Muscle layer of colon (tissue), 2 donors: ENCODE data around the gene GNA12.

Experiments
- H3K27ac ChIP-seq: one replicate; pipeline ENCODE4 v1.7.0; 2013; ENCODE audit warnings: low read depth, mild to moderate bottlenecking, low read length, moderate library complexity
- H3K27me3 ChIP-seq, 2 donors: one replicate each; pipeline ENCODE4 v1.7.0; 2013; ENCODE audit warnings: low read length in 2 of 2, mild to moderate bottlenecking in 2 of 2; ENCODE audit not compliant: insufficient read depth in 2 of 2, control insufficient read depth in 1 of 2
- H3K36me3 ChIP-seq: one replicate; pipeline ENCODE4 v1.7.0; 2013; ENCODE audit warnings: mild to moderate bottlenecking, low read length; ENCODE audit not compliant: insufficient read depth
- H3K4me1 ChIP-seq: one replicate; pipeline ENCODE4 v1.7.0; 2013; ENCODE audit warnings: mild to moderate bottlenecking, low read length; ENCODE audit not compliant: insufficient read depth
- H3K4me3 ChIP-seq, 2 donors: one replicate each; pipeline ENCODE4 v1.7.0; 2013; ENCODE audit warnings: low read length in 2 of 2, low read depth in 1 of 2, mild to moderate bottlenecking in 1 of 2, moderate library complexity in 1 of 2
- H3K9ac ChIP-seq: one replicate; pipeline ENCODE4 v1.7.0; 2013; ENCODE audit warnings: low read length
- H3K9me3 ChIP-seq: one replicate; pipeline ENCODE4 v1.7.0; 2013; ENCODE audit warnings: mild to moderate bottlenecking, low read length
- donor health status: abdominal sarcoma.
- donor health status: Adenocarcinoma of cecum.

Gene GNA12

DNA sequence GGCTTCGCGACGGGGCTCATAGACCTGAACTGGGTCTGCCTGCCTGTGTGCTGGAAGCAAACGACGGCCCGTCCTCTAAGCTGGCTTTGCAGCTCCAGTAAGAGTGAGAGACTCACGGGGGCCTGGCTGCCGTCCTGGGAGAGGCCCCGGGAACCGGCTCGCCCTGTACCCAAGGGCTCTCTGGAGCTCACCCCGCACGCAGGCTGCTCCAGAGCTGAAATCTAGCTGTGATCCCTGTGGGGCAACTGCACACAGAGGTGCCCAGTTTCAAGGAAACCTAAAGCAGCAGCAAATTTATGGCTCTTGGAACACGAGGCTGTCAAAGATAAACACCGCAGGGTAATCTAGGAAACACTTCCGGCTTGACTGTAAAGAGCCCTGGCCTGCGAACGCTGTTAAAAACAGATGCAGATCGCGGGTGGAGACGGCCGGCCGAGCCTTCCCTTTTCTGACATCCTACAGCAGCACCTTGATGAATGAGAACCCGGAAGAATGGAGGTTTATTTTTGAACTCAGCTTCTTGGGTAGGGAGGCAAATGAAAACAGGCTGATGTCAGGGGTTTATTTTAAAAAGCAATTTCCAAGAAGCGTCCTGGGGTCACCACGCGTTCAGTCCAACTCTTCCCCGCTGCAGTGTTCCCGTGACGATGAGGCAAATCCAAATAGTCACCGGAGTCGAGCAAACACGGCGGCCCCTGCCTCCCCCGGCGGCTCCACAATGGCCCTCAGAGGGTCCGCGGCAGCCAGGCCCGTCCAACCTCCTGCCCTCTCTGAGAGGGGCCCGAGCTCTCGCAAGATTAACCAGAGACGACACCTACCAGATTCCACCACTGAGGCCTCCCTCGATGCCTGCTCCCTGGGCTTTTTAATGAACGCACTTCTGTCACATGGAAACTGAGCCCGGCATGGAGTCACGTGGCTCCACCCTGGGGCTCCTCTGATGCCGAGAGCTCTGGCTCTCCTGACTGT, 126.5 kb downstream of the GNA12 start:
- Histone ChIP-seq H3K4me3 (peak overlapping the region; percentile 17 to 29), H3K36me3 (peaks cover 3% of the 10 kb centered on the region), H3K27me3 (no peaks in the 10 kb centered on the region), H3K4me1 (peaks cover 22% of the 10 kb centered on the region), H3K9ac (no peak overlapping the region), H3K9me3 (no peaks in the 10 kb centered on the region), H3K27ac (peak overlapping the region; percentile 47)

DNA sequence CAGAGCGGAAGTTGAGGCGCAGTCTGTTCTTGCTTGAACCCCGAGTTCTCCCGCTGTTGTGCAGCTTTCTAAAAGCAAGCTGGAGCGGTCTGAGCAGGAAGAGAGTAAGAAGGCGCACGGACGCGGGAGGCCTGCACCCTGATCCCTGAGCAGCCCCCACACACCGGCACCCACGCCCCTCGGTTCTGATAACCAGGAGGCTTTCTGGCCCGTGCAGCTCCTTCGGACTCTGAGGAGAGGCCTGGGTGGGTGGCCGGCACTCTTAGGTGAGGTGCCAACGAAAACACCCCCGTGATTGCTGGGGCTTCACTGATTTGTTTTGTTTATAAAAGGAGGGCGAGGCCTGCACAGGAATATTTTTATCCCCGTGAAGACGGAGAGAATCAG, 127.2 kb downstream of the GNA12 start:
- H3K9ac ChIP-seq: no peak overlapping the region
- H3K4me3 ChIP-seq: peak overlapping the region; percentile 17 to 29
- H3K4me1 ChIP-seq: peaks cover 22% of the 10 kb centered on the region
- H3K27ac ChIP-seq: peak overlapping the region; percentile 47
- H3K9me3 ChIP-seq: no peaks in the 10 kb centered on the region
- no peaks in the 10 kb centered on the region for H3K27me3 ChIP-seq
- peaks cover 3% of the 10 kb centered on the region for H3K36me3 ChIP-seq

DNA sequence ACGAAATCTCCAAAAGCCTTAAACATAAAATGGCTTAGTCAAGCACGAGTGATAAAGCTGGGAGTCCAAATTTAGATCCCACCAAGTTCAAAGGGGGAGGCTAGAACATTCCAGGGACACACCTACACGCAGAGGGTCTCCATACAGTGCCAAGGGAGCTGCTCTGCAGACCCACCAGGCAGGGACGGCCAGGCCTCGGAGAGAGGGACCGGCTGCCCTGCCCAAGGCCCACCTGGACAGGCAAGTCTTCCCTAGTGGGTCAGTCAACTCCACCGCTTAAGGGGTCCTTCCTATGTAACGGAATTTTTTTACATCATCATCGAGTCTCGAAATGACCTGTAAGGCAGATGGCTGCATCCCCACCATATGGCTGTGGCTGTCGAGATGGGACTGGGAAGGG, 127.6 kb downstream of the GNA12 start:
- Histone ChIP-seq H3K4me1 (peaks cover 22% of the 10 kb centered on the region), H3K9ac (no peak overlapping the region), H3K27me3 (no peaks in the 10 kb centered on the region), H3K27ac (no peak overlapping the region), H3K36me3 (peaks cover 3% of the 10 kb centered on the region), H3K9me3 (no peaks in the 10 kb centered on the region), H3K4me3 (no peak overlapping the region)

DNA sequence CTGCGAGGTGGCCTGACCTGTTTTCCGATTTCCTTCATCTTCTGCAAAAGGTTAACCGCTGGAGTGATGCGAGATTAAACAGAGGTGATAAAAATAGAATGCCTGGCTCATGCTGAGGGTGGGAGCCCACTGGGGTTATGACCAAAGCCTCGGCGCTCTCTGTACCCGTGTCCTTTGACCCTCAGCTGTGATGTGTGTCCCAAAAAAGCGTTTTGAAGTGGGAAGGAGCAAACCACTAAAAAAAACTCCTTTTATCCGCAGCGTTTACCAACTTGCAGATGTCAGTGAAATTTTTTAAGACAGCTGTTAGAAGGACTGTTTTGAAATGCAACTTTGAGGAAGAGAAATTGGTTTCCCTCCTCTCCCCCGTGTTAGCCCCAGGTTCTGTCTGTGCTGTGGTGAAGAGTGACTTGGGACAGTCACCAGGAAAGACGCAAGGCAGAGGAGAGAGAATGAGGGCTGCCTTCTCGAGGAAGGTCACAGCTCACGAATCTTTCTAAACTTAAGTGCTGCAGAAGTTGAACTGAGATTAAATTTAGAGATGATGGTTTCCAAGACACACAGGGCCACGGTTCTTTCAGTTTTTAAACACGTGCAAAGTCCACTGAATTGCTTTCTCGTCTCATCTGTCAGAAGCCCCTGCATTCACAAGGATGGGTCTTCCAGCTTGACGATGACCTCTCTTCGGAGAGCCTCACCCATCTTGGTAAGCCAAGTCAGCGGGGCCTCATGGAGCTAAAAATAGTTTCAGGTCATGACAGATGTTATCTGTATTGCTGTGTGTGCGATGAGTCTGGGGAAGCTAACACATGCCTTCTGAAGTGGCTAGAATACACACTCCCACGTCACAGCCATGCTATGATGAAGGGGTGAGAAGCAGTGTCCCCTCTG, 128.5 kb downstream of the GNA12 start:
- Histone ChIP-seq H3K9ac (no peak overlapping the region), H3K36me3 (peaks cover 3% of the 10 kb centered on the region), H3K4me1 (peaks cover 22% of the 10 kb centered on the region), H3K4me3 (no peak overlapping the region), H3K9me3 (no peaks in the 10 kb centered on the region), H3K27me3 (no peaks in the 10 kb centered on the region), H3K27ac (no peak overlapping the region)

DNA sequence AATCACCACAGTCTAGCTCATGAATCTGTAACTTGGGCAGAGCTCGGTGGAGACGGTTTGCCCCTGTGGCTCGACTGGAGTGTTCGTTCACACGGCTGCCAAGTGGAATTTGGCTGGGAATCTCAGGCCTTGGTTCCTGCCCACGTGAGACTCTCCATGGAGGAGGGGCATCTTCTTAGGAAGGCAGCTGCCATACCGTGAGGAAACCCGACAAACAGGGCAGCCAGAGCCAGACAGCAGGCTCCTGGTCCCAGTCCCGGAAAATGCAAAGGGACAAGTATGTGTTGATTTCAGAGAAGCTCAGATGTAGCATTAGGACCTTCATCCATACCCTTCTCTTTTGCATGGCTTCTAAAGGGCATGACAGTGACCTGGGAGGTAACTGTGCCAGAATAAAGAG, 129.5 kb downstream of the GNA12 start:
- Histone ChIP-seq H3K27ac (no peak overlapping the region), H3K9ac (no peak overlapping the region), H3K9me3 (no peaks in the 10 kb centered on the region), H3K4me1 (peaks cover 24% of the 10 kb centered on the region), H3K36me3 (no peaks in the 10 kb centered on the region), H3K4me3 (no peak overlapping the region), H3K27me3 (no peaks in the 10 kb centered on the region)

DNA sequence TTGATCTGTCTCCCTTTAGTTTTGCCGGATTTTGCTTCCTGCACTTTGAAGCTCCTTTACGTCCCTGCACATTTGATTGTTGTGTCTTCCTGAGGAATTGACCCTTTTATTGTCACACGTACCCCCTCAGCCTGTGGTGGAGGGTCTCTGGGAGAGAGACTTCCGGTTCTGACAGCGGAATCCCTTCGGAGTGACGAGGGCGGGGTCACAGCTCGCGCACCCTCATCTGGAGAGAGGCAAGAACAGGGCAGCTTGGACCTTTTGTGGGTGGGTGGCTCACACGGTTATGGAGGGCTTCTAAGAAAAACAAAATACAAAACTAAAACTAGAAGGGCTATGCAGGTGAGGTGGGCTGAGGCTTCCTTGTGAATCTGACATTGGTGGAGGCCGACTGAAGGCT, 130.1 kb downstream of the GNA12 start:
- Histone ChIP-seq H3K9ac (no peak overlapping the region), H3K9me3 (no peaks in the 10 kb centered on the region), H3K36me3 (no peaks in the 10 kb centered on the region), H3K27ac (no peak overlapping the region), H3K27me3 (no peaks in the 10 kb centered on the region), H3K4me3 (no peak overlapping the region), H3K4me1 (peaks cover 29% of the 10 kb centered on the region)

DNA sequence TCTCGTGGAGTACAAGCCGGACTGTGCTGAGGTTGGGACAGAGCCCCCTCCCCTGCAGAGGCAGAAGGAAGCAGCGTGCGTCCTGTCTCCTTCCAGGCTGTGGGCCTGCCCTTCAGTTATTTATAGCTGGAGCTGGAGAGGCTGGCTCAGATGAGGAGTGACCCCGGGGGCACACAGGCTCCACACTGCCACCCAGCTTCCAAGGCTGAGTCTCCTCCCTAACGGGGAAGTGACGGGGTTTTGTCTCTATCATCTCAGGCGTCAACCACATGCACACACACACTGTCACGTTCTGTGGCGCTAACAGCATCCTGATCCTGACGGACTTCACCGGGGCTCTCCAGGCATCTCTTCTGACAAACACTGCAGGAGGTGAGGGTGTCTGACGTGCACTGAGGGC, 130.7 kb downstream of the GNA12 start:
- Histone ChIP-seq H3K9ac (no peak overlapping the region), H3K36me3 (no peaks in the 10 kb centered on the region), H3K27me3 (no peaks in the 10 kb centered on the region), H3K4me3 (no peak overlapping the region), H3K4me1 (peaks cover 29% of the 10 kb centered on the region), H3K27ac (no peak overlapping the region), H3K9me3 (no peaks in the 10 kb centered on the region)

DNA sequence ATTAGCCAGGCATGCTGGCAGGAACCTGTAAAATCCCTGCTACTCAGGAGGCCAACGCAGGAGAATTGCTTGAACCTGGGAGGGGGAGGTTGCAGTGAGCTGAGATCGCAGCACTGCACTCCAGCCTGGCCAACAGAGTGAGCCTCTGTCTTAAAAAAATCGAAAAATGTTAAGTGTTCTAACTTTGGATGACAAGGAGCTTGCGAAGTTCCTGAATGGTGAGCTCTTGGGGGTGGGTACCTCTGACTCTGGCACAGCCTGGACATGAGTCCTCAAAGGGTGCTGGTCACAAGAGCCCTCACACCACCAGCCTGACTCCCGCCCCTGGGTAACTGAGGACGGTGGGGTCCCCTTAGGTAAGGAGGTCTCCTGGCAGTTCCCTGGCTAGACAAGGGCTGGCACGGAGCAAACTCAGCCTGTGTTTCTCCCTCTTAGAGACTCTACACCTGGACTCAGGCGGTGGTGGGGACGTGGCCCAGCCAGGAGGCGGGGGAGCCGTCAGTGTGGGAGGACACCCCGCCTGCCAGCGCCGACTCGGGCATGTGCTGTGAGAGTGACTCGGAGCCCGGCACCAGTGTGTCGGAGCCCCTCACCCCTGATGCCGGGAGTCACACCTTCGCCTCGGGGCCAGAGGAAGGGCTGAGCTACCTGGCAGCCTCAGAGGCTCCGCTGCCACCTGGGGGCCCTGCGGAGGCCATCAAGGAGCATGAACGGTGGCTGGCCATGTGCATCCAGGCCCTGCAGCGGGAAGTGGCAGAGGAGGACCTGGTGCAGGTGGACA, 132.0 kb downstream of the GNA12 start:
- Histone ChIP-seq H3K27ac (no peak overlapping the region), H3K36me3 (no peaks in the 10 kb centered on the region), H3K9ac (no peak overlapping the region), H3K27me3 (no peaks in the 10 kb centered on the region), H3K9me3 (no peaks in the 10 kb centered on the region), H3K4me1 (peaks cover 17% of the 10 kb centered on the region), H3K4me3 (no peak overlapping the region)

DNA sequence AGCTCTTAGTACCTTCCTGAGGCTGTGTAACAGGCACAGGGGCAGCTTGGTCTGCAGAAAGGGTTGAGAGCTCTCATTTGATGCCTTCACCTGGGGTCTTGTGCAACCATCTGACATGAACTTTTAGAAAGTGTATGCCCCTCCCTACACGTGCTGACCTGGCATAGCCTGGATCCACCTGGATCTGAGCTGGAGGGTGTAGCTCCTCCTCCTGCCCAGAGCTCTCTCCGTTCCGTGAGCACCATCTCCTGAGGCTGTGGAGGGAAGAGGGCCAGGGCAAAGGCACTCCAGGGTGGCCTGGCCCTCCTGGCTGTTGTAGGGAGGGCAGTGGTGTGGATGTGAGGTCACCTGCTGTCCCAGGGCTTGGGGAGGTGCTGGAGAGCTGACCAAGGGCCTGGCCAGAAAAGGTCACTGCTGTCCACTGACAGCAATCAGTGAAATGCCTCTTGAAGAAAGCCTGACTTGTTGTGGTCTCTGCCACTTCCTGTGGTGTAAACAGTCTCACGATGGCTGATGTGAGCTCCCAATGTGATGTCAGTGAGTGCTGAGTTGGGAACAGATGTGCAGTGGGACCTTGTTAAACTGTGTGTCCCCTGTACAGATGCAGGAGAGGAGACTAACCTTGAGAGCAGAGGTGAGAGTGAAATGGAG, 133.1 kb downstream of the GNA12 start:
- Histone ChIP-seq H3K4me1 (peaks cover 7% of the 10 kb centered on the region), H3K27ac (no peak overlapping the region), H3K9ac (no peak overlapping the region), H3K4me3 (no peak overlapping the region), H3K27me3 (no peaks in the 10 kb centered on the region), H3K36me3 (no peaks in the 10 kb centered on the region), H3K9me3 (no peaks in the 10 kb centered on the region)

DNA sequence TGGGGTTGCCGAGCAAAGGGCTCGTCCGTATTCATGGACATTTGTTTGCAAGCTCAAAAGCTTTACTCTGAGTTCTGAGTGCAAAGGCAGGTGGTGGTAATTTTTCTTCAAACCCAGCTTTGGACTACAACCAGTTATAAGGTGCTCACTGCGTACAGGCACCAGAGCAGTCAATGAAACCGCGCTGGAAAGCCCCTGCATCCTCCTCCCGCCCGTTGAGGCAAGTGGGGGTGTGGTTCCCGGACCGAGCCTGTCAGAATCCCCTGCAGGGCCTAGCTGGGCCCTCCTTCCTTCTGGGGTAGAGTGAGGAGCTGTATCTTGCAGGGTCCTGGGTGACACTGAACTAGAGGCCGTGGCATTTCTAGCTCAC, 133.8 kb downstream of the GNA12 start:
- Histone ChIP-seq H3K27me3 (no peaks in the 10 kb centered on the region), H3K27ac (no peak overlapping the region), H3K4me1 (peaks cover 7% of the 10 kb centered on the region), H3K36me3 (no peaks in the 10 kb centered on the region), H3K9ac (no peak overlapping the region), H3K4me3 (no peak overlapping the region), H3K9me3 (no peaks in the 10 kb centered on the region)
